Measurements from ENCODE around the gene SELENOV.

GRCh38 chr19:39472746-39473442, 42.0 kb upstream of the SELENOV start:
- TF ChIP-seq POLR2A (IDR thresholded peaks at IDR 0.05; ENCODE audit: low read length), result no peak
- no peak for TF ChIP-seq GATA1 (IDR thresholded peaks at IDR 0.05; ENCODE audit: low read depth, low read length)
